NCI-H226 (cell line): ENCODE data around the gene COL13A1.

Experiments used
- DNase-seq: peaks from one replicate; pipeline ENCODE4 v3.0.0-alpha.2; 2015

The COL13A1 gene

DNA sequence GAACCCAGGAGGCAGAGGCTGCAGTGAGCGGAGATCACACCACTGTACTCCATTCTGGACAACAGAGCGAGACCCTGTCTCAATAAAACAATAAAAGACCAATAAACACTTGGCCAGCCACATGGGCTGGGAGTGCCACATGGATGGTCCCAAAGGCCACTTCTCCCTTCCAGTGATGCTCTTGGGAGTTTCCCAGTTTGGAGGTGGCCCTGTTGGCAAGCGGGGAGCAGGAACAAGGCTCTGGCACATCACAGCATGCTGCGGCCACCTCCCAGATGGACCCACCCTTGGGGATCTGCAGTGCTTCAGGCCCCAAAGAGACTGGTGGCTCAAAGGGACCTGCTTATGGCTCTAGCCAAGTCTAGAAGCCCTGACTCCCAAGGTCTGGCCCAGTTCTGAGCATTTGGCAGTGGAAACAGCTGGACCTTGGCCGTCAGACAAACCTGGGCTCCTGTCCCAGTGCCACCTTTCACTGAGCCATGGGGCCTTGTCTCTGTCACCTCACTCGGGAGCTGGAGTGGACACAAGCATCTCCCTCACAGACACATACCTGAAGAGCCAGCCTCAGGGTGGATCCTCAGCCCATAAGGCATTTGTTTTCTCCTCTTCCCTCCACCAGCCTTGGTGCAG is 91.7 kb downstream of the COL13A1 start:
- no peak for DNase-seq

DNA sequence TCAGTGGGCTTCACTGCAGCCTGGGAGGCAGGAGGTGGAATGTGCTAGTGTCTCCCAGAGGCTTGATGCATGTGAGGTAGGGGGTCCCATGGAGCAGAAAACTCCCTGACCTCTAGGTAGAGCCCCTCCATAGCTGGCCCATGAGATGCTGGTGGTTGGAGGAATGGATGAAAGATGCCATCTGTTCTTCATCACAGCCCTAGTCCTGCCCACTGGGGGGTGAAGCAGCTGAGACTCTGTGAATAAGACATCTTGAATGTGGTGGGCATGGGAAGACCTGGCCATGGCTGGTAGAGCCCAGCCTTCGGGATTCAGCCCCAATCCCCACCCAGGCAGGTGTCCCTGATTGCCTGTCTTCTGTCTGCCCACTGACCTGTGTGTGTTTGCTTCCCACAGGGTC is 92.5 kb downstream of the COL13A1 start:
- no peak for DNase-seq

DNA sequence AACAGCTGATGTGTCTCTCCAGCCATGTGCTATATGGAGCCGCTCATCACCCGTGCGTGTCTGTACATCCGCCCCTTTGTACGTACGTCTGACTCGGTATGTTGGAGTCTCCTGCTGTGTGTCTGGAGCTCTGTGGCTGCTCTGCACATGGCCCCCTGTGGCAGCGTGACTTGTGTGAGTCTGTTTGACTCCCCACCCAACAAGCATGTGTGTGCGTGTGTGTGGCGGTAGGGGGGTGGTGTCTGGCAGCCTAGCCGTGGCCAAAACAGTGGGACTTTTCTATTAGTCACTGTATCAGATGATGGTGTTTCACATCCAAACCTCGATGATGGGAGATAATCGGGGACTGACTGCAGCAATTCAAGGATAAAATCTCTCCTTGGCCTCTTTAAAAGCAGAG is 94.1 kb downstream of the COL13A1 start:
- DNase-seq: no peak

DNA sequence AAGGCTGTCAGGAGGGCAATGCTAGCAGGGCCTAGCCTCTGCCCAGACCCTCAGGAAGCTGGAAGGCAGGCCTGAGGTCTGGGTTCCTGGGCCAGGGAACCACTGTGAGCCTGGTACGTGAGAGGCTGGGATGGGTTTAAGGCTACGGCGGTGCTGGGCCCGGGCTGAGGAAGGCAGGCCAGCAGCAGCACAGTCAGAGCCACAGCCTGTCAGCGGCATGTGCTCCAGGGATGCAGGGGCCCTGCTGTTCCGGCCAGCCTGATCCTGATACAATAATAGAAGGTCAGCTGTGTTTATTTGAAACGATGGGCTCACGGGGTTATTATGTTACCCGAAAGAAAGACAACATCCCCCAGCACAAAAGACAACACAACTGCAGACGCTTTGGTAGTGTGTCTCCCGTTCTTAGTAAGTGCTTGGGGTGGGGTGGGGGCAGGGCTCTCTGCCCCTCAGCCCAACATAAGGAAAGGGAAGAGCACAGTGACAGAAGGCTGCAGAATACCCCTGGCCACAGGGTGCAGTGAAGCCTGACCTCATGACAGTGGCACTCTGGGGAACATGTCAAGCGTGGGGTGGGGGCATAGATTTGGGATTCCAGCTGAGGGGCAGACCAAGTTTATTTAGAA is 95.0 kb downstream of the COL13A1 start:
- no peak for DNase-seq

DNA sequence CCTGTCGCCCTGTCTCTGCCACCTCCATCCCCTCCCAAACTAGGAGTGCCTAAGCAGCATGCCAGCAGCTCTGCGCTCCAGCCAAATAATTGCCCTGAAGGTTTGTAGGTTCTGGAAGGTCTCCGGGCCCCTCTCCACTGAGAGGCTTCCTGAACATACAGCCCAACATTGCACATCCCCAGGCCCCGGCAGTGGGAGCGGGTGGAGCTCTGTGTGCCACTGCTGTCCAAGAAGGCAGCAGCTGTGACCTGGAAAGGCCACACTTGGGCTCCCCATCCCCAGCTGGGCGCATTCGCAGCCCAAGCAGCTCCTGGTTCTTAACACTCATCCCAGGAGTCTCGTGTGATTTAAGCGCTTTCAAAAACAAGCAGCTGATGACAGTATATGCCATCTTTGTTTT is 95.7 kb downstream of the COL13A1 start:
- DNase-seq: no peak

DNA sequence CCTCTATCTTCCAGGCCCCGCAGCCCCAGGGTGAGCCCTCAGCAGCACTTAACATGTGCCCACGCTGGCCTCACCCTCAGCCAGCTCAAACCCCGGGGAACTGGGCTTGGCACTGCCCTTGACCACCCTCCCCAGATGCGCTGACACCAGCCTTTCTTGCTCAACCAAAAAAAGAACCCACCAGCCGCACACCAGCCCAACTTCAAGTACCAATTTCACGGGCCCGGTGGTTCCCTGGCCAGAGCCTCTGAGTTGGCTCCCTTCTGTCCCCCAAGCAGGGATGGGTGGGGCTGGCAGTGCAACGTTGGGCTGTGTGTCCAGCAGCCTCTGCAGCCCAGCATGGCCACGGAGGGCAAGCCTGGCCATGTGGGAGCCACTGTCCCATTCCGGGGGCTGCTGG is 96.3 kb downstream of the COL13A1 start:
- DNase-seq: no peak

DNA sequence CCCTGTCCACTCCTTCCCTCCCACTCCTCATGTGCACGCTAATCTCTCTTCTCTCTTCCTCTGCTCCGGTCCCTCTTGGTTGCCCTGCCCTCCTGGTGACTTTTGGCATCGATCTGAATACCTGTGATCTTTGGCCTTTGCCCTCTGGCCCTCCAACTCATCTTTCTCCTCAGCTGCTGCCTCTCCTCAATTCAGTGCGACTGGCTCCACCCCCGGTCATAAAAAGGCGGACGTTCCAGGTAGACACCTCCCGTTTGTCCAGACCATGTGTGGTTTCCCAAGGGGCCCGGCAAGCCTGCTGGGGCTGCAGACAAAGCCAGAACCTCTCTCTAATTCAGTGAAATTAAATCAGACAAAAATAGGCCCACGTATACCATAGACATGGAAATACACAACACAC is 96.8 kb downstream of the COL13A1 start:
- DNase-seq: no peak

DNA sequence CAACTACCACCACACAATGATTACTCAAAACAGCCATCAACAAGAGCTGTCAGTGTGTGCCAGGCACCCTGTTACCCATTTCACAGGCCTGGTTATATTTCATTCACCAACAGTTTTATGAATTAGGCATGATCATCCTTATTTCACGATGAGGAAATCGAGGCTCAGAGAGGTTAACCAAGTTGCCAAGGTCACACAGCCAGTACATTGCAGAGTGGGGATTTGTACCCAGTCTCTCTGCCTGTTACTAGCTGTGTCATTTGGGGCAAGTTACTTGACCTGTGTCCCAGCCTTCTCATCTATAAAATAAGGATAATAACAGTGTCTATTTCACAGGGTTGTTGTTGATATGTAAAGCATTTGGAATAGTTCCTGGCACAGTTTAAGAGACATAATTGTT is 97.2 kb downstream of the COL13A1 start:
- no peak for DNase-seq

DNA sequence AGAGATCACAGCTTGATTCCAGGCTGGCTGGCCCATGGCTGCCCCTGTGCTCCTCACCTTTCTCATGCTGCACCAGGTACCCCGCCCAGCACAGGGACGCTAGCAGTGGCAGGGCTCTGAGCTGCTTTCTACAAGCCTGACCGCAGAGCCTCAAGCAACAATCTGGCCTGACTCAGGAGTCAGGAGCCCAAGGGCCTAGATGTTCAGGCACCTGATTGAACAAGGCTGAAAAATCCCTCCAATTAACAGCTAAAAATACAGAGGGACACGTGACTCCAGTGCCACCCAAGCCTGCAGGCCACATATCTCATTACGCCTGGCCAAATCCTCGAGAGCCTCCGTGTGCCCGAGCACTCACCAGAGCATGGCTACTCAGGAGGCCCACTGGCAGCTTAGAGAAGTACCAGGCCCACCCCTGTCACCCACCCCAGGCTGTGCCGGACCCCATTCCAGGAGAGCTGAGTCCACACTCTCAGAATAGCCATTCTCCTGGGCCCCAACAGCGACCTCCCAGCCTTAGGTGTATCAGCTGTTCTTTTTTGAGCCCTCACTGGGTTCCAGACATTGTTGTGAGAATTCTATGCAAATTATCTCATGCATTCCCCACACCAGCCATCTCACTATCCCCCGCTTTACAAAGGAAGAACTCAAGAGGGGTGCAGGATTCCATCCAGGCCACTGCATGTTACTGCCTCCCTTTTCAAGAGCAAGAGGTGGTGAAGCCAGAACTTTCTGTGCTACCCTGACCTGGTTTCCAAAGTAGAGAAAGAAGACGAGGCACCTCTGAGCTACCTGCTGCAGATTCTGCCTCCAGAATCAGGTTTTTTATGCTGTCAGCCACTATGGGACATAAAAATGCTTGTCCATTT is 98.3 kb downstream of the COL13A1 start:
- DNase-seq: no peak

DNA sequence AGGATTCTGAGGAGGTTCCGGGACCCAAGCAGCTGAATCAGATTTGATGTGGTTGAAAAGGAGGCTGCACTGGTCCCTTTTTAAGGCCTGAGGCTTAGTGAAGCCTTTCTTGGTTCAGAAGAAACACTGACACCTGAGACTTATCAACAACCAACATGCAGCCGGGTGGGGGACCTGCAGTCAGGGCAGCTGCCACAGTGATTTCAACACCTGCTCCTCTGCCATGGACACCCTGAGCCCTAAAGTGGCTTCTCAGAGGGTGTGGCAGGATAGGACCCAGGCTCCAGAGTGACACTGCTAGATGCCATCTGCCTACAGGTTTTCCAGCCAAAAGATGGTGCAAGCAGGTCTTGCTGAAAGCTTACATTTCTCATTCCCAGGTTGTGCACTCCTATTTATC is 99.3 kb downstream of the COL13A1 start:
- no peak for DNase-seq

DNA sequence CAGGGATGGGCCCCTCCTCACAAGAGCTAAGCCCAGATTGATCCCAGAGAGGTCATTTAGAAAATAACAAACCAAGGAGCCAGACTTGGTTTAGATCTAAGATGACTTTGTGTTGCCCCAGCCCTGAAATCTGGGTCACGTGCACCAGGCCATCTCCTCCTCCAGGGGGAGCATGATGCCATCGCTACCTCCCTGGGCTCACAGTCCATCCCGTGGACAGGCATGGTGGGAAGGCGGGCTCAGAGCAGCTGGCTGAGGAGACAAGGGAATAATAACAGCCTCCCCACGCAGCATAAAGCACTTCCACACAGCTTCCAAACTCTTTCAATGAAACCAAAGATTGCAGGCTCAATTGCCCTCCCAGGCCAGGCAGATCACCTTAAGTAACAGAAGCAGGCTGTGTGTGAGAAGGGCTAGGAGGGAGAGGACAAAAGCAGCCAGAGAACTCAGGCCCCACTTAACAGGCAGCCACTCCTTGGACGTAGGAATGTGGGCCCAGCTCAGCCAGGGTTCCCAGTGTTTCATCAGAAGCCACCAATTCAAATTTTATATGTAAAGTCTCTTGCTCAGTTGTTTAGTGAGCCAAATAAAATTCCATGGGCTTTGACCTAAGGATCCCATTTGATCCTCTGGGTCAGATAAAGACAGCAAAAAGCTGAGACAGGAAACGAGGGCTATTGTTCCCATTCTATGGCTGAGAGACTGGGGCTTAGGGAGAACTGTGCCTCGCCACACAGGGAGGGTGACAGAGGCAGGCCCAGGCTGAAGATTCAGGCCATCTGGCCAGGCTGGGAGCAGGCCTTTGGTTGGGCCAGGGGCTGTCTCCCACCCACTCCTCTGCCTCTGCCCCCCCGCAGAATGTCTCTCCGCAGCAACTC is 100.2 kb downstream of the COL13A1 start:
- no peak for DNase-seq

DNA sequence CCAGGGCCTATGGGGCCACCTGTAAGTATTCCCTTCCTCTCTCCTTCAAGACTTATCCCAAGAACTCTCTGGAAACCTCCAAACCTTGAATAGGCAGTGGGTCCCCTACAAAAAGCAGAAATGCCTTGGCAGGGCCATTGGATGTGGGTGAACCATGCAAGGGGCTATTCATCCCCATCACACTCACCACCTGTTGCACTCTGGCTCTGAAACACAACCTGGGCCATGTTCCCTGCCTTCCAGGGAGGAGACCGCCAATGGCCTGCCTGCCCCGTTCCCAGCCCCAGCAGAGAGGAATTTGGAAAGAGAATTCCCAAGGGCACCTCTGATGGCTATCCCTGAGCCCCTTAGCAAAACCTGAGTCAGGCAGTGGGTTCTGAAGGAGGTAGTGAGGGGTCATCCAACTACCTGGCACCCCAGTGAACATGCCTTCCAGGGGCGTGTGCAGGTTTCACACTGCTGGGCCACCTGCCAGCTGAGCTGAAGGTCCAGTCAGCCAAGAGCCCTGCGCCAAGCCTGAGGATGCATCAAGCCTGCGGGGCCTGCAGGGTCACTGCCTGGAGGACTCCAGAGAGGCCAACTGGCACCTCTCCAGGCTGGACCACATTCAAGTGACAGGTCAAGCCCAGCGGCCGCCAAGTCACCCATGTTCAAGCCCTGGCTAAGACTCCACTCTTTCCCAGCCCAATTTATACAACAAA is 101.3 kb downstream of the COL13A1 start:
- no peak for DNase-seq

DNA sequence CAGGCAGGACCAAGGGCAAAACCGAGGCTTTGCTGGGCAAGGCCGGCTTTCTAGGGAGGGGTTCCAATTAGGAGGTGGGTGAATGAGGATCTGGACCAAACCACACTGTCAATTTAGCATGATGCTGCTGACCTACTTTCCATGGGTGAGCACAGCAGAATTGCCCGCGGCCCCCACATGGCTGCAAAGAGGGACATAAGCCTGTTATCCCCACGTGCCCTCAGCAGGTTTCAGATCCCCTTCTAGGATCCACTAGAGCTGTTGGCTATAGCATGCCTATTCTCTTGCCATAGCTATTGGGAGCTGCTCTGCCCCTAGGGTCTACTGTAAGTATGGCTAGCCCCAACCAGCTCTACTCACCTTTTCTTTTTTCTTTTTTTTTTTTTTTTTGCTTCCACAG is 102.8 kb downstream of the COL13A1 start:
- DNase-seq: no peak

DNA sequence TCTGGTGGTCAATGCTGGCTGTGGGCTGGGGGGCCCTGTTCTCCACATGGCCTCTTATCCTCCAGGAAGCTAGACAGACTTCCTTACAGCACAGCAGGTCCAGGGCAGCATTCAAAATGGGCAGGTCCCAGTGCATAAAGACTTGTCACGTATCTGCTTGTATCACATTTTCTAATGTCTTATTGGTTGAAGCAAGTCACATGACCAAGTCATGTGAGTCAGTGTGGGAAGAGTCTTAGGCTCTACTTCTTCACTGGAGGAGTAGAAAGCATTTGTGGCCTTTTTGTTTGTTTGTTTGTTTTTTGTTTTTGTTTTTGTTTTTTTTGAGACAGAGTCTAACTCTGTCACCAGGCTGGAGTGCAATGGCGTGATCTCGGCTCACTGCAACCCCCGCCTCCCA is 104.7 kb downstream of the COL13A1 start:
- DNase-seq: no peak

DNA sequence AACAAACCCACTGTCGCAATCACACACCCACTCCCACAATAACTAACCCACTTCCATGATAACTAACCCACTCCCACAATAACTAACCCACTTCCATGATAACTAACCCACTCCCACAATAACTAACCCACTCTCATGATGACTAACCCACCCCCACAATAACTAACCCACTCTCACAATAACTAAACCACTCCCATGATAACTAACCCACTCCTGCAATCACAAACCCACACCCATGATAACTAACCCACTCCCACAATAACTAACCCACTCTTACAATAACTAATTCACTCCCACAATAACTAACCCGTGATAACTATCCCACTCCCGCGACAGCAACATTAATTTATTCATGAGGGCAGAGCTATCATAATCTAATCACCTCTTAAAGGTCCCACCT is 105.8 kb downstream of the COL13A1 start:
- DNase-seq: no peak

DNA sequence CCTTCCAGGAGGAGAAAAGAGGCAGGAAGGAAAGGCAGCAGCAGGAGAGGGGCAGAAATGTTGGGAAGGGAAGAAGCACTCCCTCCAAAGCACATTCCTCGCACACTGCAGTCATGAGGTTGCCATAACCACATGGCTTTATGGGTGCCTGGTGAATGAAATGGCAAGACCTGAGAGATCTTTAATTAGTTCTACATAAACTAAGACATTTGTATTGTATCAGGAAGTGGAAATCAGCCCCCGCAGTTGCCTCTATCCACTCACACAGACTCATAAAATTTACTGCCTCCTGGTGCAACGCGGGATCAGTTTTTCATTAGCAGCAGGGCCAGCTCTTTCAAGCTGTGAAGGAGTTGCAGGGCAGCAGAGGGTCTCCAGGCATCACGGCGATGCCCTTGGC is 106.4 kb downstream of the COL13A1 start:
- no peak for DNase-seq

DNA sequence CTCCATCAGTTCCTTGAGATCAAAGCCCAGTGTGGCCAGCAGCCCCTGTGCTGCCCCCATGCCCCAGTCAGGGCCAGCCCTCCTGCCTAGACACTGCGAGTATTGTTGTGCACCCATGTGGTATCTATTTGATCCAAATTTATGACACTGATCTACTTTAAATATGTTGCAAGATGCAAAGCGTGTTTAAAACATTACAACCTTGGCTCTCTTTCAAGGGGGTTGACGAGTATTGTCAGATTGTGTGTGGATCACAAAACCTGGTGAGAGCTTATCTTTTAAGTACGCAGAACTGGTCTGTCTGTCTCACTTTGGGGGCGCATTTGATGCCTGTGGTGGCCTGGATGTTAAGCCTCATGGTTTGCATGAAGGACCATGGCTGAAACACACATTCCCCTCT is 108.9 kb downstream of the COL13A1 start:
- DNase-seq: no peak

DNA sequence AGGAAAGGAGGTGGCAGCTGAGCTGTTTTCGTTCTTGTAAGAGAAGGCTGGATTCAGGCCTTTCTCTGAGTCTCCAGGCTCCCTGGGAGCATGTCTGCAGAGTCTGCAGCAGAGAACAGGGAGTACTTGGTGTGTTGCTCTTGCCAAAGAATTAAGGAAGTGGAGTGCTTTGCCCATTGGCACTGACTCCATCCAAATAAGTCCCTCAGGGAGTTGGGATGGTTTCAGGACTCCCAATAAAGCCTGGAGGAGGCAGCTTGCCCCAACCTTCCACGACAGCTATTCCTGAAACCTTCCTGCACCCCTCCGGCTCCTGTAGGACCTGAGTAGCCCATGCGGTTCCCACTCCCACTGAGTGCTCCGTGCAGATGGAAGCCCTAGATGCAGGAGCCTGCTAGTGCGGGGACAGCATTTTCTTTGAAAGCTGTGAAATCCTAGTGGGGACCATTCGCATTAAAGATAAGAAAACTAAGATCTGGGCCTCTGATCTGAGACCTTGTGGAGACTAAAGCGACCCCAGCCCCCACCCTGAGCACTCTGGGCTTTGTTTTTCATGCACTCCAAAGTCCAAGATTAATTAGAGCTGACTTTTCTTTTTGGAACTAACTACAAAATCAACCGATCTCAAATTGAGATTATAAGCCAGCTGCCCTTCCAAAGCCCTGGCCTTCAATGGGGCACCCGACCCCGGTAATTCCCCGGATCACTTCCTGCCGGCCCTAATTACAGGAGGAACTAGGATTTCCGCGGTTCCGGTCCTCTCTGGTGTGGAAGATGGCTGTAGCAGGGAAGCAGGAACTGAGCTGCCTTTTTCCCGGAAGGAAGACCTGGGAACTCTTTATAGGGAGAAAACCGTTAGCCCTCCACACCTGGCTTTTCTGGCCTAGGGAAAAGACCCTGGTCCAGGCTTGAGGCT is 110.2 kb downstream of the COL13A1 start:
- DNase-seq: no peak

DNA sequence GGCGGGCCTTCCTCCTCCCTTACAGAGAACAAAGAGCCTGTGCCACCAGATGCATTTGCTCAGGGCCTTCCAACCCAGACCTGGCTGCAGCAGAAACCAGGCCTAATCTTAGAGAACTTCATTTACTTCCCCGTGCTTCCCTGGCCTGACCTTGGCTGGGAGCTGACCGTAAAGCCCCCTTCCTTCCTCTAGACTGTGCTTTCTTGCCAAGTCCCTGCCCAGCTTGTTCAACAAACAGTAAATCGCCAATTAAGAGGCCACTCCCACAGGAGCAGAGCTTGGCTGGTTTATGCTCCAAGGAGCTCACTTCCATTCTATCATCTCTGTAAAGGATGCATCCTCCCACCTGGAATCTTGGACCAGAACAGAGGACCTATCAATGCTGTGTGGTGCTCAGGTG is 110.9 kb downstream of the COL13A1 start:
- no peak for DNase-seq

DNA sequence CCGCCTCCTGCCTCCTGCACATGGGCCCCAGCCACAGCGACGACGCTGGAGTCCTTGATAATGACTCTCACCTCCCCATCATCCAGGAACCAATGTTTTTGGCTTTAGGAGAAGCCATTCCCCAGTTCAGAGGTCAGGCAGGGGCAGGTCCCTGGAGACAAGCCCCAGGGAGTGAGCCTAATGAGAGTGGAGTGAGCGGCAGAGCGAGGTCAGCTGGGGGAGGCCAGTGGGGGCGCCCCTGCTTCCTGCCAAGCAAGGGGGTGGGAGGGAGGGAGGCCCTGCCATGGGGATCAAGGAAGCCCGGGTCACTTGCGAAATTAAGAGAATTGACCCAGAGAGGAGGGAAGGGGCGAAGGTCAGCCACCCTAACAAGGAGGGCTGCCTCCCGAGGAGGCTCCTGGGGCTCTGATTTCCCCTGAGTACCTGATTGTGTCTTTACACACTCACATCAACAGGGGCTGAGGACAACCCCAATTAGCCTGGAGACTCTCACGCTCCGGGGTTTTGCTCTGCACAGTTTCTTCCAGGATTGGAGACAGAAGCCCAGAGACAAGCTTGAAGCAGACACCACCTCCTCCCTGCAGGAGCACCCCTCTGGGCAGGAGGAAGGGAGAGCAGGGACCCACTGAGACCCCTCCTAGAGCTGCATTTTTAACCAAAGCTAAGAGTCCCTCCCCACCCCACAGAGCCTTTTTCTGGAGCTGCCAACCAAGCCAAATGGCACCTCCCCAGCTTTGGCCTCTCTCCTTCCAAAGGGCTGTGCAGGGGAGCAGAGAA is 112.1 kb downstream of the COL13A1 start:
- no peak for DNase-seq
